IPS-18a (cell line): ENCODE measurements around the gene ATP5ME.
"Not testable (repeated sequence)": the region's sequence is repeated elsewhere in the genome, so short reads cannot be mapped to it uniquely, and the experiment has no call there.

Source experiments
- H3K27ac ChIP-seq: one replicate; pipeline ENCODE4 v1.5.1; 2013; ENCODE audit warnings: low read length
- H3K27me3 ChIP-seq: one replicate; pipeline ENCODE4 v1.6.1; 2013; ENCODE audit warnings: mild to moderate bottlenecking, low read length; ENCODE audit not compliant: control insufficient read depth, insufficient read depth
- H3K36me3 ChIP-seq: one replicate; pipeline ENCODE4 v1.6.1; 2013; ENCODE audit warnings: low read depth, low read length; ENCODE audit not compliant: control insufficient read depth
- H3K4me1 ChIP-seq: one replicate; pipeline ENCODE4 v1.6.1; 2013; ENCODE audit warnings: low read depth, low read length; ENCODE audit not compliant: control insufficient read depth
- H3K4me3 ChIP-seq: one replicate; pipeline ENCODE4 v1.5.1; 2013; ENCODE audit warnings: low read length
- H3K9ac ChIP-seq: one replicate; pipeline ENCODE4 v1.6.1; 2013; ENCODE audit warnings: mild to moderate bottlenecking, low read length, moderate library complexity
- H3K9me3 ChIP-seq: one replicate; pipeline ENCODE4 v1.6.1; 2013; ENCODE audit warnings: low read depth, low read length; ENCODE audit not compliant: control insufficient read depth

Gene ATP5ME

DNA sequence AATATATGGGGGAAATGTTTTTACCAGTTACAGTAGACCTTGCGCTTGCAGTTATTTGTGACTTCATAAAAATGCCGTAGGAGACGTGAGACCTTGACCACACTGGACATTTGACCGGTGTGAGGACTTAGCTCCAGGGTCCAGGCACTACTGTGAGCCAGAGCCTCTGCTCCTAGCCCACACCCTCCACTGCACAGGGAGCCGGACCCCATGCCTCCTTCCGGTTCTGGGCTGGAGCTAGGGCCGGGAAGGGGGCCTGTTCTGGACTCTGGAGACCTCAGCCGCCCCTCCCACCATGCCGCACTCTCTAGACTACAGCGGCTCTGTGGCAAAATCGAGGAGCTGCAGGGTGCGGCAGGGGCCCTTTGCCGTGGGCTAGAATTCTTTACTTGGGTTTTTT, 36.8 kb upstream of the ATP5ME start:
- no peaks in the 10 kb centered on the region for H3K27me3 ChIP-seq
- peaks cover 3% of the 10 kb centered on the region for H3K36me3 ChIP-seq
- H3K4me3 ChIP-seq: no peak overlapping the region
- no peaks in the 10 kb centered on the region for H3K9me3 ChIP-seq
- H3K4me1 ChIP-seq: peaks cover 5% of the 10 kb centered on the region
- no peak overlapping the region for H3K9ac ChIP-seq
- no peak overlapping the region for H3K27ac ChIP-seq

DNA sequence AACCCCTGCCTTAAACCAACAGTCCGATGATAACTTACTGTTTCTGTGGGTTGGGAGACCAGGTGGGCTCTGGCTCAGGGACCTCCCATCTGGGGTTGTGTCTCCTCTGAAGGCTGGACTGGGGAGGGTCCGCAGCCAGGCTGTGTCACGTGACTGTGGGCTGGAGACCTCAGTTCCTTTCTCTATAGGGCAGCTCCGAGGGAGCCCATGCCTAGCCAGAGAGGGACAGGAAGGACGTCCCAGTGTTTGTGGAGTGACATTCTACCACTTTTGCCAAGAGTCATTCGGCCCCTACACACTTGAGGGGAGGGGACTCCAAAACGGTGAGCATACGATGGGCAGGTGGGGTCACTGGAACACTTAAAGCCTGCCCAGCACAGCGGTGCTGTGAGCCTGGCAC, 36.0 kb upstream of the ATP5ME start:
- H3K27ac ChIP-seq: no peak overlapping the region
- H3K27me3 ChIP-seq: peaks cover 2% of the 10 kb centered on the region
- peaks cover 5% of the 10 kb centered on the region for H3K4me1 ChIP-seq
- H3K4me3 ChIP-seq: no peak overlapping the region
- H3K9me3 ChIP-seq: no peaks in the 10 kb centered on the region
- H3K9ac ChIP-seq: no peak overlapping the region
- peaks cover 3% of the 10 kb centered on the region for H3K36me3 ChIP-seq

DNA sequence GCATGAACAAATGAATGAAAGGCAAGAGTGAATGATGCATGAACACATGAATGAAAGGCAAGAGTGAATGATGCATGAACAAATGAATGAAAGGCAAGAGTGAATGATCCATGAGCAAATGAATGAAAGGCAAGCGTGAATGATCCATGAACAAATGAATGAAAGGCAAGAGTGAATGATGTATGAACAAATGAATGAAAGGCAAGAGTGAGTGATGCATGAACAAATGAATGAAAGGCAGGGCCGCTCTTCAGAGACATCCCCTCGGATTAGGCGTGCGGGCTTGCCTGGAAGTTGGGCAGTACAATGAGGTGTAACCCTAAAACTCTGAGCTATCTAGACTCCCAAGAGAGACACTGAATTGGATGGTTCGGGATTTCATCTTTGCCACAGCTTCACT, 35.3 kb upstream of the ATP5ME start:
- no peak overlapping the region for H3K27ac ChIP-seq
- no peak overlapping the region for H3K9ac ChIP-seq
- peaks cover 5% of the 10 kb centered on the region for H3K4me1 ChIP-seq
- H3K27me3 ChIP-seq: peaks cover 6% of the 10 kb centered on the region
- H3K9me3 ChIP-seq: no peaks in the 10 kb centered on the region
- no peak overlapping the region for H3K4me3 ChIP-seq
- H3K36me3 ChIP-seq: no peaks in the 10 kb centered on the region

DNA sequence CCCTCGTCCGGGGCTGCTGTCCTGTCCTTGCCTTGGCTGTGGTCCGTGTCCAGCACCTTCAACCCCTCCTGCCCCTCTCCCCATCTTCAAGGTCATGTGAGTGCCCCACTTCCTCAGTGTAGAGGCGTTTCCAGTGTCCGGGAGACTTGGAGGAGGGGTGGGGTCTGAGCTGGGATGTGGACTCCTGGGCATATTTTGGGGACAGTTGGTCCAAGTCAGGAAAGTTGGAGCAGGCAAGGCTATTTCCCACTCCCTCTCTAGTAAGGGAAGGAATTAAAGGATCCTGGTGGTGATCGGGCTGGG, 34.5 kb upstream of the ATP5ME start:
- Histone ChIP-seq H3K9me3 (no peaks in the 10 kb centered on the region), H3K27me3 (peaks cover 6% of the 10 kb centered on the region), H3K9ac (no peak overlapping the region), H3K4me1 (peaks cover 5% of the 10 kb centered on the region), H3K27ac (no peak overlapping the region), H3K4me3 (no peak overlapping the region), H3K36me3 (no peaks in the 10 kb centered on the region)

DNA sequence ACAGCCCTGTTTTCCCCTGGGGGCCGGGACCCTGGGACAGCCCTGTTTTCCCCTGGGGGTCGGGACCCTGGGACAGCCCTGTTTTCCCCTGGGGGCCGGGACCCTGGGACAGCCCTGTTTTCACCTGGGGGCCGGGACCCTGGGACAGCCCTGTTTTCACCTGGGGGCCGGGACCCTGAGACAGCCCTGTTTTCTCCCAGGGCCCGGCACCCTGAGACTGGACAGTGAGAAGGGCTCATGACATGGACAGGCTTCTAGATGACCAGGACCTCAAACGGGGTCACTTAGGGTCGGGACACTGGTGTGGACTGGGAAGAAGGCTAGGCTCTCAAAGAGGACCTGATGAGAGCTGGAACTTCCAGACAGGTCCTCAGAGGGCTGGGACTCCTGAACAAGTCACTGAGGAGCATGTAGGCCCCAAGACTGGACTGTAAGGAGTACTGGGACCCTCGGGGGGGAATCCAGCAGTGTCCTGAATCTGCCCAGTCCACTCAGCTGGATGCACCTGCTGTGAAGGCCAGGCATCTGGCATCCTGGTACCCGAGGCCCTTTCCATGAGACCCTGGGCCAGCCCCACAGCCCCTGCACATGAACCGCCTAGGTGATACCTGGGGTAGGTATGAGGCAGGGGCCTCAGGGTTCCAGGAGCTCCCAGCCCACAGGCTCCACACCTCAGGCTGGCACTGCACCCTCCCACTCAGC, 34.0 kb upstream of the ATP5ME start:
- peaks cover 6% of the 10 kb centered on the region for H3K27me3 ChIP-seq
- no peak overlapping the region for H3K27ac ChIP-seq
- H3K9me3 ChIP-seq: no peaks in the 10 kb centered on the region
- no peaks in the 10 kb centered on the region for H3K36me3 ChIP-seq
- peaks cover 5% of the 10 kb centered on the region for H3K4me1 ChIP-seq
- no peak overlapping the region for H3K4me3 ChIP-seq
- H3K9ac ChIP-seq: no peak overlapping the region

DNA sequence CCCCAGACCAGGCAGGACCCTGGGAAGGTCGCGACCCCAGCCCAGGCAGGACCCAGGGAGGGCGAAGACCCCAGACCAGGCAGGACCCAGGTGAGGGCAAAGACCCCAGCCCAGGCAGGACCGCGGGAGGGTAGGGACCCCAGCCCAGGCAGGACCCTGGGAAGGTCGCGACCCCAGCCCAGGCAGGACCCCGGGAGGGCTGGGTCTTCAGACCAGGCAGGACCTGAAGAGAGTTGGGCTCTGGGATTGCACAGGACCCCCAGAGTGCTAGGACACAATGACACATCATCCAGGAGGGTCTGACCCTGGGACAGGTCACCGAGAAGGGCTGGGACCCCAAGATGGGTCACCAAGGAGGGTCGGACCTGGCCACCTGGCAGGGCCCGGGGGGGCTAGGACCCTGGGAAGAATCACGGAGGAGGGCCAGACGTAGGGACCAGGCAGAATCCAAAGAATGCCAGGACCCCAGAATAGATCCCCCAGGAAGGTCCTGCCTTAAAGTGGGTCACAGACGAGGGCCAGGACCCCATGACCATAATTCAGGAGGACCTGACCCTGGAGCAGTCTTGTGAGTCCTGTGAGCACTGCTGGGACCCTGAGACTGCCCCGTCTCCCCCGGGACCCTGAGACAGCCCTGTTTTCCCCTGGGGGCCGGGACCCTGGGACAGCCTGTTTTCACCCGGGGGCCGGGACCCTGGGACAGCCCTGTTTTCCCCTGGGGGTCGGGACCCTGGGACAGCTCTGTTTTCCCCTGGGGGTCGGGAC, 32.9 kb upstream of the ATP5ME start:
- Histone ChIP-seq H3K9me3 (no peaks in the 10 kb centered on the region), H3K27me3 (peaks cover 6% of the 10 kb centered on the region), H3K36me3 (no peaks in the 10 kb centered on the region), H3K27ac (no peak overlapping the region), H3K9ac (peak overlapping the region; percentile 4), H3K4me1 (peaks cover 5% of the 10 kb centered on the region), H3K4me3 (peak overlapping the region; percentile 87)

DNA sequence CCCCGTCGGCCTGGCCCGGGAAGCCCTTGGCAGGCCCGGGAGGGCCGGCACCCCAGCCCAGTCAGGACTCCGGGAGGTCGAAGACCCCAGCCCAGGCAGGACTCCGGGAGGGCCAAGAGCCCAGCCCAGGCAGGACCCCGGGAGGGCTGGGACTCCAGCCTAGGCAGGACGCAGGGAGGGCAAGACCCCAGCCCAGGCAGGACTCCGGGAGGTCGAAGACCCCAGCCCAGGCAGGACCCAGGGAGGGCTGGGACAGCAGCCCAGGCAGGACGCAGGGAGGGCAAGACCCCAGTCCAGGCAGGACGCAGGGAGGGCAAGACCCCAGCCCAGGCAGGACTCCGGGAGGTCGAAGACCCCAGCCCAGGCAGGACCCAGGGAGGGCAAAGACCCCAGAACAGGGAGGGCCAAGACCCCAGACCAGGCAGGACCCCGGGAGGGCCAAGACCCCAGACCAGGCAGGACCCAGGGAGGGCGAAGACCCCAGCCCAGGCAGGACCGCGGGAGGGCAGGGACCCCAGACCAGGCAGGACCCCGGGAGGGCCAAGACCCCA, 32.1 kb upstream of the ATP5ME start:
- H3K4me3 ChIP-seq: peak overlapping the region; percentile 87
- H3K36me3 ChIP-seq, H3K9me3 ChIP-seq, H3K4me1 ChIP-seq, H3K27me3 ChIP-seq: not testable (repeated sequence)
- H3K9ac ChIP-seq: peak overlapping the region; percentile 97
- peak overlapping the region; percentile 84 for H3K27ac ChIP-seq

DNA sequence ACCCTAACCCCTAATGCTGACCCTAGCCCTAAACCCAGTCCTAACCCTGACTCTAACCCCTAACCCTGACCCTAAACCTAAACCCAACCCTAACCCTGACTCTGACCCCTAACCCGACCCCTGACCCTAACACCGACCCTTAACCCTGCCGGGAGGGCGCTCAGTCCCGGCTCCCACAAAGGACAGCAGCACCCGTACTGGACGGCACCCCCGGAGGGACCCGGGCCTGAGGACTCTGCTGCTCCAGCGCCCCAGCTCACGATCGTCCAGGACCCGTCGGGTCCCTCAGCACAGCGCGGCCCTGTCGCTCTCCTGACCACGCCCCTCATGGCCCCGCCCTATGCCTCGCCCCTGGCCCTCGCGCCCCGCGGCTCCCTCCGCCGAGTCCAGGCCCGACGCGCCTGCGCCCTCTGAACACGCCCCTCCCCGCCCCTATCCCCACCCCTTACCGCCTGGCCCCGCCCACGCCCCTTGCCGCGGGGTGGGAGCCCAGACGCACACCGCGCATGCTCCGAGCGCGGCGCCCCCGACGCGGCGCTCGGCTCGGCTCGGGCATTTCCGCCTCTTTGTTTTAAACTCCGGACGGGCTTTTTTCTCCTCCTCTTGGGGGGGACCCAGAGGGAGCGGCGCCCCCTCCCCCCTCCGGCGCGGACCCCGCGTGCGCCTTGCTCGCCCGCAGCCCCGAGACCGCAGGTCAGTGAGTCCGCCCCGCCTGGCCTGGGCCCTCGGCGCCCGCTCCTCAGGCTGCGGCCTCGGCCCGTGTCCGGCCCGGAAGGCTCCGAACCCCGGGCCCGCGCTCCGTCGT, 31.4 kb upstream of the ATP5ME start, which contains the start of gene PCGF3:
Gene PCGF3, plus strand, starts transcription at position 555 of the 805 bp plus-strand sequence. CDS start 27,849 bp downstream, outside the sequence.
- H3K9ac ChIP-seq: peak within 1 kb of the TSS; percentile 97
- peak within 1 kb of the TSS; percentile 87 for H3K4me3 ChIP-seq
- H3K27me3 ChIP-seq: peaks cover 6% of the 10 kb centered on the region
- H3K4me1 ChIP-seq: peaks cover 5% of the 10 kb centered on the region
- H3K27ac ChIP-seq: peak within 1 kb of the TSS; percentile 84
- H3K9me3 ChIP-seq: no peaks in the 10 kb centered on the region
- no peaks in the 10 kb centered on the region for H3K36me3 ChIP-seq

DNA sequence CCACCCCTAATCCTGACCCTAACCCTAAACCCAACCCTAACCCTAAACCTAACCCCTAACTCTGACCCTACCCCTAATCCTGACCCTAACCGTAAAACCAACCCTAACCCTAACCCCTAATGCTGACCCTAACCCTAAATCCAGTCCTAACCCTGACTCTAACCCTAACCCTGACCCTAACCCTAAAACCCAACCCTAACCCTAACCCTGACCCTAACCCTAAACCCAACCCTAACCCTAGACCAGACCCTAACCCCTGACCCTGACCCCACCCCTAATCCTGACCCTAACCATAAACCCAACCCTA, 30.8 kb upstream of the ATP5ME start:
- Histone ChIP-seq H3K9ac (no peak overlapping the region), H3K4me1 (peaks cover 5% of the 10 kb centered on the region), H3K9me3 (no peaks in the 10 kb centered on the region), H3K27ac (no peak overlapping the region), H3K4me3 (peak overlapping the region; percentile 43), H3K27me3 (peaks cover 6% of the 10 kb centered on the region), H3K36me3 (no peaks in the 10 kb centered on the region)

DNA sequence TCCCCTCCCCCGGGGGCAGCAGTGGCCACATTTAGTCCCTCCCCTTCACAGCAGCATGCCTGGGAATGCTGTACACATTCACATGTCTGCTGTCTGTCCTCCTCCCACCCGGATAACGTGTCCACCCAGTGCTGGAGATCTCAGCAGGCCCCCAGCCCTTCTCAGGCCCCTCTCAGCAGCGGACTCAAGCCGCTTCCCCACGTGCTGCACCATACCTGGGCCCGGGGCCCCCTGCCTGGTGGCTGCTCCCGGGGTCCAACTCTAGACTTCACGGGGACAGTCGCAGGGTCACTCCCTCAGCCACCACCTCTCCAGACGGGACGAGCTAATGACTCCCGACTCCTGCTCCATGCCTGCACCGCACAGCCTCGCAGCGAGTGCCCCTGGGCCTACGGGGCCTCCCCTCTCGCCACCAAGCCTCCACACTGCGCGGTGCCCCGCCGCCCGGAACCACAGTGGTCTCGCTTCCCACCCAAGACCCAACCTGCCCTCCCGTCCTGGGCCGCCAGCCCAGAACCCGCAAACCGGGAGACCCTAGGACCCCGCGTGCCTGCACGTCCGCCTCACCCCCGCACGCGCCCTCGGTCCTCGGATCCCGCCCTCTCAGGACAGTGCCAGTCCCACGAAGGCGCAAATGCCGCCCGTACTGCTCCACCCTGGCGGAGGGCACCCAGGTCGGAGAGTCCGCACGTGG, 30.3 kb upstream of the ATP5ME start:
- Histone ChIP-seq H3K9me3 (no peaks in the 10 kb centered on the region), H3K27me3 (peaks cover 6% of the 10 kb centered on the region), H3K9ac (no peak overlapping the region), H3K36me3 (no peaks in the 10 kb centered on the region), H3K4me3 (no peak overlapping the region), H3K4me1 (peaks cover 5% of the 10 kb centered on the region), H3K27ac (no peak overlapping the region)
